Stimulated activated CD4-positive, alpha-beta T cell treated with anti-CD3 and anti-CD28 coated beads, TNF-alpha, amount 100 ng/mL, for 4 hours (primary cell): Measurements from ENCODE around the gene PJVK.

Experiments
- DNase-seq, 3 experiments: peaks; one replicate each; pipeline ENCODE4 v3.0.0-alpha.2; 2020; ENCODE audit warnings: low read depth in 3 of 3

PJVK gene

DNA sequence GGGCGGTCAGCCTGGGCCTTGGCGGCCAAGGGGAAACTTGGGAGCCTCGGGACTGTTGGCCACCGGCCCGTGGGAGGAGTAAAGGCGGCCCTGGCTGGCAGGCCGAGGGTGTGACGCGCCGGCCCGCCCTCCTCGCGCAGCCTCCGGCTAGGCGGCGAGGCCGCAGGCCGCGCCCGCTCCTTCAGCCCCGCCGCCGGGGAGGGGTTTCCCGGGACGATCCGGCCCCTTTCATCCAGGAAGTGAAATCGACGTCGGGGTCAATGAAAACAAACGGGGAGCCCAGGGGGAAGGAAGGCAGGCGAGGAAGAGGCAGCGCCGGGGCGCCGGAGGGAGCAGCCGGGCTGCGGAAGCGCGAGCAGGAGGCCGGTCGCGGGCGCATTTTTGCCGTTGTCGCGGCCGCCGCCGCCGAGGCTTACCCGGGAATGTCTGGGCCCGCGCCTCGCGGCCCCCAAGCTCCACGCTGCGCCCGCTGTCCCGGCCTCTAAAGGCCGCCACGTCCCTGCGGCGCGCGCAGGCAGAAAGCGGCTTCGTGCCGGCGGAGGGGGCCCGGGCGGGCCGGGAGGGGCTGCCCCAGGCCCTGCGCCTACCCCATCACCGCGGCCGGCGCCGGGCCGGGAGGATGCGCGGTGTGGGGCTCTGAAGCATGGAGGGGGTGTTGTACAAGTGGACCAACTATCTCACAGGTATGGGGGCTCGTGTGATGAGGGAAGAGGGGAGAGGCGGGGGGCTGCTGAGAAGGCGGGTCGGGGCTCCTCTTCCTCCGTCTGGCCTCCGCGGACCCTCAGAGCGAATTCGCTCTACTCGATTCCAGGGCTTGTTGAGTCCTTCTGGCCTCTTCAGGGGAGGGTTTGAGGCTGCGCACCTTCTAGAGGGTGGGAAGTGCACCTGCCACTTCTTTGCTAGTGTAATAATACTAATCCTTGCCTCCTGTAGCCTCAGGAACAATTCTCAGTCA, 29.3 kb downstream of the PJVK start, which contains the start of gene PLEKHA3:
TSS of gene PLEKHA3 (plus strand) at position 231 of the 955 bp plus-strand sequence. CDS start at position 644, 413 bp downstream.
- DNase-seq, result peak; percentile 48 to 70 (median 49)

DNA sequence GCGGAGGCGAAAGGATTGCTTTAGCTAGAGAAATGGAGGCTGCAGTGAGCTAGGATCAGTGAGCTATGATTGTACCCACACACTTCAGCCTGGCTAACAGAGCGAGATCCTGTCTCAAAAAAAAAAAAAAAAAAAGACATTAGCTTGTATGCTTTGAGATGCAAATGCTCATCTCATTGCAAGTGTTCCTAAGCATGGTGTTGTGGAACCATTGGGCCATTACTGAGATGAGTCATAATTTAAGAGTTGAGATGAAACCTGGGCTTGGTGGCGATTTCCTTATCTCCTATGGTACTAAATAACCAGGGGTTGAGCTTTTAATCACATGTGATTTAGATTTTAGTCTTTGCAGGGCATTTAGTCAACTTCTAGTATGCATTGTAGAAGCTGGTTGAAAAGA, 31.3 kb downstream of the PJVK start:
- no peak for DNase-seq

DNA sequence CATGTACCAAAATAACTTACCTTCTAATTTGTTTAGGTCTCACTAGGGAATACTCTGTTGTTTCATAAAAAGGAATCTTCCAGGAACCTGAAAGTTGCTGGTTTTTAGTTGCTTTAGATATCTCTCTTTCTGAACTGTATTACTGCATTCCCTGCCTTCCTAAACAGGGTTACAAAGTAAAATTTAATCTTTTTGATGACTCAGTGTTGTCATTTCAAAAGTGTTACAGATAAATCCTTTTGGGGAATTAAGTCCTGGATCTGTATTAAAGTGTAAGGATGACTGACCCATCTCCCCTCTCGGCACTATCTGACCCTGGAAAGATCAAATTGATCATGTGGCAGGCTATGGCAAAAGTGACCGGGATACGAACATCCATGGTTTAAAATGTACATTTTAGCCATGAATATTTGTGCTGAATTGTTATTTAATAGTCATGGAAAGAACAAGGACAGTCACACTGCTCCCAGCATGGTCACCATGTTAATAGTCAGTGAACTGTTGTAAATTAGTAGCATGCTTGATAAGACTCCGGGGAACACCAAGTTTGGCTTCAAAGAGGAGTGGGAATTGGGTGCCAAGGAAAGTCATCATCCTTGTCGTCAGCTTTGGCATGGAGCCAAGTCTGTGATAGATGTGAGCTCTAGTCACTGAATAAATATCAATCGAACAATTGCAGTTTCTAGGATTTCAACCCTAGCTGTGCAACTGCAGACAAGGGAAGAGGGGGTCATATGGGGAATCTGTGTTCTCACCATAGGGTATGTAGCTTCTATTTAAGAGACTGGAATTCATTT, 33.3 kb downstream of the PJVK start:
- no peak for DNase-seq

DNA sequence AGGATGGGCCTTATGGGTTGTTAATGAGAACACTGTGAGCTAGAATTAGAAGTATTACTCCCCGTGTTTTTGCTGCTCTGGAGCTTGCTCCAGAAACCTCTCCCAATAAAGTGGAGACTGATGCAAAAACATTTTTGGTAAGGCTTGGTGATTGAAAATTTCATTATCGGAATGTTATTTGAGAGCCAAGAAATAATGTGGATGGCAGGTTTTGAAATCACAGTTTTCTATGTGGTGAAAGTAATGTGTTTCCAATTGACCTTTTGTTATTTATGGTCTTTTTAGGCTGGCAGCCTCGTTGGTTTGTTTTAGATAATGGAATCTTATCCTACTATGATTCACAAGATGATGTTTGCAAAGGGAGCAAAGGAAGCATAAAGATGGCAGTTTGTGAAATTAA, 34.2 kb downstream of the PJVK start:
- DNase-seq, result no peak

DNA sequence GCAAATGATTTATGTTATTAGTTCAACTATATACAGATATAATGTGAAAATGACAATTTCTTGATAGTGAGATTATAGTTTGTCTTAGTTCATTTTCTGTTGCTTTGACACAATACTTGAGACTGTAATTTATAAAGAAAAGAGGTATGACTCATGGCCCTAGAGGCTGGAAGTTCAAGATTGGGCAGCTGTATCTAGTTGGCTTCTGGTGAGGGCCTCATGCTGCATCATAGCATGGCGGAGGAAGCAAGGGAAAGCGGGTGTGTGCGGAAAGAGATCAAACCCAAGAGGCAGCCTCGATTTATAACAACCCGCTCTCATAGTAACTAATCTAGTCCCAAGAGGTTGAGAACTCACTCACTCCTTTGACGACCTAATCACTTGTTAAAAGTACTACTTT, 40.4 kb downstream of the PJVK start:
- no peak for DNase-seq

DNA sequence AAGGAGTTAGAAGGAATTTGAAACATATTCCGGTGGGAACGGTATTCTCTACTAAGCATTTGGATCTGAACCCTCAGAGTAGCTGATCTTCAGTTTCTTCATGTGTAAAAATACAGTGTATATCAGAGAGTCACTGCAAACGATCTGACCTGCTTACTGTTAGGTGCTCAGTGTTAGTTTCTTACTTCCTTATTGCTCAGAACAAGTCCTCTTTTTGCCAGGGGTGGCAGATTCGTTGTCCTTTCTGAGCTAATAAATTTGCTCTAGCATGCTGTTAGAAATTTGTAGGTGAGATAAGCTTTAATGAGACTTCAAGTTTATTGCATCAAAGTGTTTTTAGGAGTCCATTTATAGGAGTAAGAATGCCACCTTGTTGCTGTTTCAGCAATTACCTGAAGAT, 44.9 kb downstream of the PJVK start:
- DNase-seq, result no peak

DNA sequence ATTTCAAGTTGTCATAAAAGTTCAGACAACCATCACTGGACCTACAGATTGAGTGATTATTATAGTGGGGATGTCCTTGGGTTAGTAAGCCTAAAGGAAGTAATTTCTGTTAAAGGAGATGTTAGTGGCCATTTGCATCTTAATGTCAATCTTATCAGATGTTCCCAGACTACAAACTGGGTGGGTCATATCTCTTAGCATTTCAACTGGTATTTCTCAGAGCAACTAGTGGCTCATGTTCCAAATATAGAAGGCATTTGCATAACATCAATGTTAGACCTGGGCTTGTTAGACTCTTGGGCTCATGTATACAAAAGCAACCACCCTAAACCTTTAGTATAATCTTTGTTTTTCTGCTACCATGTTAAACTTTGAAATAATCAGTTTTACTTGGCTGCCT, 47.0 kb downstream of the PJVK start:
- no peak for DNase-seq

DNA sequence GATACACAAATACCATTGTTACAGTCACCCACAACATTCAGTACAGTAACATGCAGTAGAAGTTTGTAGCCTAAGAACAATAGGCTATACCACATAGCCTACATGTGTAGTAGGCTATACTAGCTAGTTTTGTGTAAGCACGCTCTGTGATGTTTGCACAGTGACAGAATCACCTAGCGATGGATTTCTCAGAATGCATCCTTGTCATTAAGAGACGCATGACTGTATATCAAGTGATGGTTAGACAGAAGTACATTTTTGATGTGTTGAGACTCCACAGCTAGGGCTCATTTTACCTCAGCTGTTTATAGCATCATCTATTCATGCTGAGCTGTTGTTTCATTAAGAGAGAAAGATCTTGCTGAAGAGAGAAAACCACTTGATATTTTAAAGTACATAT, 48.5 kb downstream of the PJVK start:
- no peak for DNase-seq

DNA sequence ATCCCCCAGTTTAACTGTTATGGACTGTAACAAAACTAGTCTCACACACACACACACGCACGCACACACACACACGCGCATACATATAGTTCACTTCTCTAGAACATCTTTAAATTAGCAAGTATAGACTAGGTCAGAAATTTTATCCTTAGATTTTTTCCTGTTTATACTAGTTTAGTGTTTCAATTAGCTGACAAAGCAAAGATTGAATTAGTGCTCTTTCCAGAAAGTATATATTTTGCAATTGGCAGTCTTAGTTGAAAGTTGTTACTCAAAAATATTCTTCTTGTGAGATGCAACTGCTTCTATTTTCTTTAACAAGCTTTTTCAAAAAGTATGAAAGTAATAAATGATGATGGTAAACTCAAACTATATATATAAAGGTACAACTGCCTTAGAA, 51.6 kb downstream of the PJVK start:
- no peak for DNase-seq

DNA sequence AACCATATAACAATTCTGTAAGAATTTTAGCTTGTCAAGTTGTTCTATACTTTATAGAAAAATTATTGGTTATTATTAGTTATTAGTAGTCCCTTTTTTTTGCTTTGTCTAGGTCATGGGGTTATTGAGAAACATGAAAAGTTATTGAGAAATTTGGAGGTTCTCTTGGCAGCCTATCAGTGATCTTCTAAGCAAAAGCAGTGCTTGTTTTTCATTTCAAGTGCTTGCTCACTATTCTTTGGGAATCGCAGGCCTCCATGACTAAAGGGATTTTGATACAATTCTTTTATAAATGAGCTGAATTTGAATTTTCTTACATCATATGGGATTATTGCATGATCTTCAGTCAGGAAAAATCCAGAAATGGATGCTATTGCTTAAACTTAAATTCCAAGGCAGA, 54.9 kb downstream of the PJVK start:
- DNase-seq, result no peak

DNA sequence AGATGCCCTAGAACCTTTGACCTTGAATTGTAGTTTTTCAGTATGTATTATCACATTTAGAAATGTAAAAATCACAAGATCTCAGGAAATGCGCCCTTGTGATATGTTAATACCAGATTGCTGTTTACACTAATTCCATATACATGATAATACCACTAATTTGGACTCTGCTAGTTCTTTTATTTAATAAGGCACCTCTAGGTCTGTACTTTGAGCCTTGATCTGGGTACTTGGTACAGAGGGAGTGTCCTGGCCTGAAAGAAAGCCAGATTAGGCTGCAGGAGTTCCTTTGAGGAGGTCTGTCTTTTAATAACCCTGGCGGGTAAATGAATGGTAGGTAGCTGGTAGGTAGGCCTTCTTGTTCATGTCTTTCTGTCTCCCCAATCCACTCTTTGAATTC, 55.3 kb downstream of the PJVK start:
- no peak for DNase-seq

DNA sequence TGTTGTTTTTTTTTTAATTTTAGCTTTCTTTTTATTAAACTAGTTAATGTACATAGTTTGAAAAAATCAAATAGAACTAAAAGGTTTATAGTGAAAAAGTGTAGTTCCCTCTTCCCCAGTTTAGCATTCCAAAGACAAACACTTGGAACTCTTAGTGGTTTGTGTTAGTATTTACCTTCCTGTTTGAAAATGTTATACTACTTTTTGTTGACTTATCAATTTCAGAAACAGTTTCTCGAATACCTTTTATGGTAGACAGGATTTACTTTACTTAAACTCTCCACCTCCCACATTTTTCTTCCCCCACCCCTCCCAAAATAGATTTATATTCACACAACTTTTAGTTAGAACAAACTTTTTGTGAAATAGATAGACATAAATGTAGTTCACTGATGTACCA, 55.8 kb downstream of the PJVK start:
- DNase-seq, result no peak

DNA sequence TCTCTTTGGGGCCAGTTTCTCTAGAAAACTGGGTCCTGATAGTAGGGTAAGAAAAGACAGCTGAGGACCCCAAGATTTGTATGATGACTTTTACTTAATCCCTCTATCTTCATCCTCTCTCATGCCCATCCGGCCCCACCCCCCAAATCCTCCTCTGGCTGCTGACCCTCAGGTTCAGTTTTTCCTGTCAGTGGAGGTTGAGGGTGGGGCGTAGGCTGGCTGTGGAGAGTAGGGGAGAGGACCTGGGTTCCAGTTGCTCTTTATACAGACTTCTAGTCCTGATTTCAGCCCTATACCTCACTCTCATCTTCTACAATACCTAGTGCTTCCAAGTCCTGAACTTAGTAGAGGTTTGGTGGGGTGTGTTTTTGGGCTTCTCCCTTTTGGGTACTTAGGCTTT, 57.5 kb downstream of the PJVK start:
- no peak for DNase-seq

DNA sequence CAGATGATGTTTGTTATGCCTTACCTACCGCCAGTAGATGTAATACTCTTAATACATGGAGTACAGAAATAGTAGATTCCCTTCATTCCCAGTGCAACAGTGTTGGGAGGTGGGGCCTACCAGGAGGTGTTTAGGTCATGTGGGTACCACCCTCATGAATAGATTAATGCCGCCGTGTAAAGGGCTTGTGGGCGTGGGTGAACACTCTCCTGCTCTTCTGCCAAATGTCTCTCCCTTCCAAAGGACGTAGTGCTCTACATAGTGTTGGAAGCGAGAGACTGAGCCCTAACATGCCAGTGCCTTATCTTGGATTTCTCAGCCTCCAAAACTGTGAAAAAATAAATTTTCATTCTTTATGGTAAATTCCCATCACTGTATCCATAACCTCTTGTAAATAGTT, 59.2 kb downstream of the PJVK start:
- no peak for DNase-seq
